Cardiac fibroblast (primary cell): ENCODE measurements around the gene ELAVL1.

ENCODE experiments used
- DNase-seq, 2 donors: peaks; one replicate each; pipeline versions ENCODE4 v3.0.0 to v3.0.0-alpha.2; 2010; ENCODE audit warnings: low read depth in 2 of 2
- H3K4me3 ChIP-seq, 2 donors: replicated peaks in 1 of 2; 1 replicate in 1 of 2; 2 replicates in 1 of 2; pipeline ENCODE4 v1.5.1; 2011; ENCODE audit warnings: low read depth in 2 of 2, low read length in 2 of 2, mild to moderate bottlenecking in 2 of 2, moderate library complexity in 1 of 2
- CTCF ChIP-seq: IDR thresholded peaks from one replicate; pipeline ENCODE4 v1.5.1; 2011; ENCODE audit warnings: low read depth, mild to moderate bottlenecking, low read length, inconsistent platforms

ELAVL1 gene

GRCh38 chr19:7911508-7912143, 93.8 kb downstream of the ELAVL1 start:
- DNase-seq, result no peak

GRCh38 chr19:7910321-7911161, 94.9 kb downstream of the ELAVL1 start:
- no peak overlapping the region for H3K4me3 ChIP-seq
- TF ChIP-seq CTCF, result no peak
- DNase-seq, result no peak

More at GRCh38 chr19:7911508-7912143, 93.8 kb downstream of the ELAVL1 start:
- no peak overlapping the region for H3K4me3 ChIP-seq
- TF ChIP-seq CTCF, result no peak

- no peak overlapping the region for H3K4me3 ChIP-seq
- DNase-seq, result no peak
- TF ChIP-seq CTCF, result no peak
Measured at GRCh38 chr19:7909471-7910067, 95.9 kb downstream of the ELAVL1 start.

GRCh38 chr19:7908742-7909461, 96.5 kb downstream of the ELAVL1 start:
- no peak for TF ChIP-seq CTCF
- DNase-seq, result no peak
- no peak overlapping the region for H3K4me3 ChIP-seq
